ENCODE data around the gene NCK2. TPM values are rescaled to one million over a fixed set of nuclear protein-coding genes. Genes with fewer than 3 reads are reported as not detected.

Gene NCK2
- total and polyA plus RNA-seq, 9 of the 15 experiments (the other 6 are each of a cell fraction or from before 2014, with no cell fraction given) = 0.90 to 27.9 (median 15.9) TPM

DNA sequence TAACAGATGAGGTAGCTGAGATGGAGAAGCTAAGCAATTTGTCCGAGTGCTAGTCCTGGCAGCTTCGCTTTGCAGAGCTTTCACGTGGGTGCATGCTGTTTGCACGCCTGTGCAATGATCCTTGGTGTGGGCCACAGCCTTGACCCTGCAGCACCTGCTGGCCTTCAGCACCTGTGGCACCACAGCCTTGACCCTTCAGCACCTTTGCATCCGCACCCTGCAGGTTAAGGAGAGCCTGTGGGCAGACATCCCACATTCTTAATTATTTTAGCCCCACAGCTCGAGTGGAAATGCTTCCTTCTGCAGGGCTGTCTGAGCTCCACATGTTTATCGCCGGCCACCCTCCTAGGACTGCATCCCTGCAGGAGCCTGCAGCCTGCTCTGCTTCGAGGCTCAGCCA lies 19.3 kb downstream of the NCK2 start:
- in situ Hi-C loops (cut with MboI) (no loop called here), intact Hi-C loops (cut with micrococcal nuclease) (no loop called here)
- Histone ChIP-seq H3K9ac (ENCODE audit: insufficient read depth in 1 of 2, low read depth in 2 of 2, low read length in 2 of 2) (no peak overlapping the region), H3K27ac (ENCODE audit: extremely low read depth, low read depth, low read length) (no peak overlapping the region), H3K9me1 (ENCODE audit: control insufficient read depth, insufficient read depth, low read length) (no peaks in the 10 kb centered on the region), H3K79me2 (ENCODE audit: control insufficient read depth, insufficient read depth, low read length) (no peaks in the 10 kb centered on the region; the same call in 2 of the 3 replicates), H3K4me2 (ENCODE audit: insufficient read depth, low read length) (no peak overlapping the region), H3K4me1 (replicated peaks in 1 of 2; ENCODE audit: control insufficient read depth in 2 of 2, insufficient read depth in 2 of 2, low read length in 2 of 2) (peaks cover 0 to 5% of the 10 kb centered on the region in 2 experiments; a peak in 2 of 5 replicates), H3K36me3 (ENCODE audit: control insufficient read depth, insufficient read depth, low read length) (no peaks in the 10 kb centered on the region; the same call in 2 of the 3 replicates), H3K27me3 (ENCODE audit: control insufficient read depth in 2 of 2, insufficient read depth in 2 of 2, low read length in 2 of 2) (no peaks in the 10 kb centered on the region), H2AFZ (ENCODE audit: low read depth, low read length) (no peak overlapping the region), H3K4me3 (no peak overlapping the region), H4K20me1 (replicated peaks; ENCODE audit: control insufficient read depth, insufficient read depth, low read length) (no peaks in the 10 kb centered on the region; the same call in 1 of the 2 replicates), H3K9me3 (replicated peaks; ENCODE audit: control insufficient read depth, insufficient read depth, low read depth, low read length) (no peaks in the 10 kb centered on the region)
- POLR2A ChIA-PET = interaction anchor here (0.7 to 2.5 kb wide), 4 partner anchors 9 to 161 kb away, joined by 3 to 7 read pairs (median 4); no protein-coding TSS in a partner anchor
- BruUV-seq (replicated peaks) = no TSS peak
- FAIRE-seq (no peak), ATAC-seq (no peak), DNase-seq (ENCODE audit: extremely low read depth in 1 of 4, low spot score in 3 of 4) (no peak)
- WGBS (ENCODE audit: insufficient coverage, low coverage, missing lambda C conversion rate) = 62% methylated on average over 9 of the region's 9 CpGs
- CTCF ChIA-PET (ENCODE audit: low intra/inter-chr PET ratio) = no interaction called here
- TF ChIP-seq SP1 (CRISPR knock-in tag; IDR thresholded peaks at IDR 0.05) (no peak), E2F1 (CRISPR knock-in tag; IDR thresholded peaks at IDR 0.05) (no peak), NUFIP1 (IDR thresholded peaks at IDR 0.05; ENCODE audit: partially characterized antibody) (no peak), PHB2 (IDR thresholded peaks at IDR 0.05; ENCODE audit: low read depth) (no peak), MED1 (CRISPR knock-in tag; IDR thresholded peaks at IDR 0.05; ENCODE audit: borderline replicate concordance) (no peak), BRCA1 (IDR thresholded peaks at IDR 0.05) (no peak), BRCA1 (CRISPR knock-in tag; IDR thresholded peaks at IDR 0.05) (no peak), NCOA6 (IDR thresholded peaks at IDR 0.05) (no peak), TRIM24 (IDR thresholded peaks at IDR 0.05) (no peak), ZNF140 (CRISPR knock-in tag; IDR thresholded peaks at IDR 0.05) (no peak)
- TF ChIP-seq, protein P1, sequence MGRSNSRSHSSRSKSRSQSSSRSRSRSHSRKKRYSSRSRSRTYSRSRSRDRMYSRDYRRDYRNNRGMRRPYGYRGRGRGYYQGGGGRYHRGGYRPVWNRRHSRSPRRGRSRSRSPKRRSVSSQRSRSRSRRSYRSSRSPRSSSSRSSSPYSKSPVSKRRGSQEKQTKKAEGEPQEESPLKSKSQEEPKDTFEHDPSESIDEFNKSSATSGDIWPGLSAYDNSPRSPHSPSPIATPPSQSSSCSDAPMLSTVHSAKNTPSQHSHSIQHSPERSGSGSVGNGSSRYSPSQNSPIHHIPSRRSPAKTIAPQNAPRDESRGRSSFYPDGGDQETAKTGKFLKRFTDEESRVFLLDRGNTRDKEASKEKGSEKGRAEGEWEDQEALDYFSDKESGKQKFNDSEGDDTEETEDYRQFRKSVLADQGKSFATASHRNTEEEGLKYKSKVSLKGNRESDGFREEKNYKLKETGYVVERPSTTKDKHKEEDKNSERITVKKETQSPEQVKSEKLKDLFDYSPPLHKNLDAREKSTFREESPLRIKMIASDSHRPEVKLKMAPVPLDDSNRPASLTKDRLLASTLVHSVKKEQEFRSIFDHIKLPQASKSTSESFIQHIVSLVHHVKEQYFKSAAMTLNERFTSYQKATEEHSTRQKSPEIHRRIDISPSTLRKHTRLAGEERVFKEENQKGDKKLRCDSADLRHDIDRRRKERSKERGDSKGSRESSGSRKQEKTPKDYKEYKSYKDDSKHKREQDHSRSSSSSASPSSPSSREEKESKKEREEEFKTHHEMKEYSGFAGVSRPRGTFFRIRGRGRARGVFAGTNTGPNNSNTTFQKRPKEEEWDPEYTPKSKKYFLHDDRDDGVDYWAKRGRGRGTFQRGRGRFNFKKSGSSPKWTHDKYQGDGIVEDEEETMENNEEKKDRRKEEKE (IDR thresholded peaks at IDR 0.05; ENCODE audit: borderline replicate concordance in 1 of 2, control insufficient read depth in 1 of 2, low read depth in 2 of 2, low read length in 1 of 2) = no peak

Measured in K562 (cell line).